OCI-LY7 (cell line): ENCODE data around the gene CASP4. TPM values are rescaled to one million over a fixed set of nuclear protein-coding genes. Genes with fewer than 3 reads are reported as not detected.

Source experiments
- BruUV-seq: library from RNA; stranded (reverse); fragments of 400-500 nt; replicated peaks from 2 replicates; lab custom pipeline; 2021; lab: Mats Ljungman, UMichigan
- CTCF ChIA-PET: fragments of 300-600 bp; sonication (Branson Sonifier 250); formaldehyde crosslinking; loops from one replicate; lab custom pipeline; 2022; ENCODE audit warnings: antibody characterized with exemption; ENCODE audit not compliant: unreplicated experiment; lab: Charles Lee
- POLR2A ChIA-PET: fragments of 300-600 bp; sonication (Branson Sonifier 250); formaldehyde crosslinking; loops from one replicate; lab custom pipeline; 2022; ENCODE audit warnings: antibody characterized with exemption; lab: Charles Lee
- DNase-seq: peaks from one replicate; pipeline ENCODE4 v3.0.0-alpha.2; 2015; ENCODE audit warnings: low spot score
- H2AFZ ChIP-seq: fragments of 200-600 bp; sonication (generic), shearing (Covaris generic); 2 replicates; pipeline ENCODE4 v1.6.1; 2014; ENCODE audit warnings: mild to moderate bottlenecking, antibody characterized with exemption, low read length, moderate library complexity
- H3K27ac ChIP-seq: fragments of 200-600 bp; sonication (generic); 2 replicates; pipeline ENCODE4 v1.5.1; 2014; ENCODE audit warnings: mixed run types, low read depth, mild to moderate bottlenecking, moderate library complexity, low read length, inconsistent platforms; ENCODE audit not compliant: poor library complexity, severe bottlenecking
- H3K36me3 ChIP-seq: fragments of 200-600 bp; sonication (generic); 2 replicates; pipeline ENCODE4 v1.6.1; 2014; ENCODE audit warnings: mild to moderate bottlenecking, antibody characterized with exemption, low read length, moderate library complexity, mixed read lengths; ENCODE audit not compliant: insufficient read depth
- H3K4me1 ChIP-seq: fragments of 200-600 bp; sonication (generic); 2 replicates; pipeline ENCODE4 v1.5.1; 2014; ENCODE audit warnings: mild to moderate bottlenecking, low read length; ENCODE audit not compliant: insufficient read depth, poor library complexity, severe bottlenecking
- H3K4me2 ChIP-seq: fragments of 200-600 bp; sonication (generic); 2 replicates; pipeline ENCODE4 v1.6.1; 2014; ENCODE audit warnings: mild to moderate bottlenecking, low read length
- H3K4me3 ChIP-seq: fragments of 200-600 bp; sonication (generic); 2 replicates; pipeline ENCODE4 v1.5.1; 2014; ENCODE audit warnings: mild to moderate bottlenecking, low read depth, low read length; ENCODE audit not compliant: poor library complexity, severe bottlenecking
- H3K79me2 ChIP-seq: fragments of 200-600 bp; sonication (generic); 2 replicates; pipeline ENCODE4 v1.6.1; 2016; ENCODE audit warnings: low read depth, mild to moderate bottlenecking, low read length, moderate library complexity, mixed read lengths; ENCODE audit not compliant: insufficient read depth
- H3K9me2 ChIP-seq: fragments of 200-600 bp; sonication (generic); 2 replicates; pipeline ENCODE4 v1.6.1; 2016; ENCODE audit warnings: mild to moderate bottlenecking, low read length, mixed read lengths; ENCODE audit not compliant: insufficient read depth
- H3K9me3 ChIP-seq: fragments of 200-600 bp; sonication (generic); 2 replicates; pipeline ENCODE4 v1.6.1; 2014; ENCODE audit warnings: mild to moderate bottlenecking, mixed run types, low read length, mixed read lengths
- H4K20me1 ChIP-seq: fragments of 200-600 bp; sonication (generic); 2 replicates; pipeline ENCODE4 v1.6.1; 2014; ENCODE audit warnings: mild to moderate bottlenecking, antibody characterized with exemption, low read length, moderate library complexity, mixed read lengths; ENCODE audit not compliant: insufficient read depth
- EZH2phosphoT487 ChIP-seq: fragments of 200-600 bp; sonication (generic); IDR thresholded peaks from 2 replicates; pipeline ENCODE4 v1.6.1; 2018; ENCODE audit warnings: low read depth, borderline replicate concordance, mild to moderate bottlenecking, mixed run types, antibody characterized with exemption, low read length, moderate library complexity, mixed read lengths
- intact Hi-C: fragments of 100-400 bp; cut with micrococcal nuclease; formaldehyde crosslinking; loops from one replicate; pipeline ENCODE4 v1.10.0; 2022; ENCODE audit not compliant: unreplicated experiment
- total RNA-seq, 2 experiments: library from RNA; depleted of rRNA in 1 of 2; stranded (reverse); fragments of >200 nt in 1 of 2; shearing (Covaris generic) in 1 of 2; gene quantifications; 2 replicates each; pipeline ENCODE4 v1.2.3, GENCODE V29; 2014 to 2022
- TF ChIP-seq, protein P1 (sequence below): fragments of 200-600 bp; sonication (generic); conservative IDR thresholded peaks from 2 replicates; pipeline ENCODE4 v1.5.1; 2014; ENCODE audit warnings: mild to moderate bottlenecking, antibody characterized with exemption, low read length, moderate library complexity, mixed read lengths

CASP4 gene
- total RNA-seq, 2 experiments from 2014 or later = 0.88 to 1.6 TPM

DNA sequence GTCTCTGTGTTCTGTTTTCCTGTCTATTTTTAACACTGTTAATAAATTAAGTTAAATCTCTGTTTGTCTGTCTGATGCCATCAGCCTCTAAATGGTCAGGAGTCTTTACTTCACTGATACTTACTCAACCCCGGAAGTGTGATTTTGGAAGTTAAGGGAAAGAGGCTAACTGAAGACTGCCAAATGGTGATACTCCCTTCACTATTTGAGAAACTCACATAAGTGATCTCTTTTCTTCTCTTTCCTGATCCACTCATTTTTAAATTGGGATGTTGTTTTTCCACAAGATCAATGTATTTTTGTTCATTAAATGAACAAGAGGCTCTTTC, 69.7 kb downstream of the CASP4 start:
- no TSS peak for BruUV-seq
- Histone ChIP-seq H2AFZ (no peak overlapping the region), H3K4me1 (no peaks in the 10 kb centered on the region), H3K36me3 (no peaks in the 10 kb centered on the region), H4K20me1 (no peaks in the 10 kb centered on the region), H3K9me2 (no peaks in the 10 kb centered on the region), H3K4me2 (no peak overlapping the region), H3K27ac (no peak overlapping the region), H3K9me3 (no peaks in the 10 kb centered on the region), H3K79me2 (no peaks in the 10 kb centered on the region), H3K4me3 (no peak overlapping the region)
- ChIA-PET CTCF (no interaction called here), POLR2A (interaction anchor here (0.7 kb wide), 1 partner anchor 35 kb away, joined by 3 read pairs; no protein-coding TSS in a partner anchor)
- intact Hi-C loops = no loop called here
- DNase-seq = no peak
- TF ChIP-seq, protein P1, sequence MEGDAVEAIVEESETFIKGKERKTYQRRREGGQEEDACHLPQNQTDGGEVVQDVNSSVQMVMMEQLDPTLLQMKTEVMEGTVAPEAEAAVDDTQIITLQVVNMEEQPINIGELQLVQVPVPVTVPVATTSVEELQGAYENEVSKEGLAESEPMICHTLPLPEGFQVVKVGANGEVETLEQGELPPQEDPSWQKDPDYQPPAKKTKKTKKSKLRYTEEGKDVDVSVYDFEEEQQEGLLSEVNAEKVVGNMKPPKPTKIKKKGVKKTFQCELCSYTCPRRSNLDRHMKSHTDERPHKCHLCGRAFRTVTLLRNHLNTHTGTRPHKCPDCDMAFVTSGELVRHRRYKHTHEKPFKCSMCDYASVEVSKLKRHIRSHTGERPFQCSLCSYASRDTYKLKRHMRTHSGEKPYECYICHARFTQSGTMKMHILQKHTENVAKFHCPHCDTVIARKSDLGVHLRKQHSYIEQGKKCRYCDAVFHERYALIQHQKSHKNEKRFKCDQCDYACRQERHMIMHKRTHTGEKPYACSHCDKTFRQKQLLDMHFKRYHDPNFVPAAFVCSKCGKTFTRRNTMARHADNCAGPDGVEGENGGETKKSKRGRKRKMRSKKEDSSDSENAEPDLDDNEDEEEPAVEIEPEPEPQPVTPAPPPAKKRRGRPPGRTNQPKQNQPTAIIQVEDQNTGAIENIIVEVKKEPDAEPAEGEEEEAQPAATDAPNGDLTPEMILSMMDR = no peak
- TF ChIP-seq EZH2phosphoT487 = no peak

DNA sequence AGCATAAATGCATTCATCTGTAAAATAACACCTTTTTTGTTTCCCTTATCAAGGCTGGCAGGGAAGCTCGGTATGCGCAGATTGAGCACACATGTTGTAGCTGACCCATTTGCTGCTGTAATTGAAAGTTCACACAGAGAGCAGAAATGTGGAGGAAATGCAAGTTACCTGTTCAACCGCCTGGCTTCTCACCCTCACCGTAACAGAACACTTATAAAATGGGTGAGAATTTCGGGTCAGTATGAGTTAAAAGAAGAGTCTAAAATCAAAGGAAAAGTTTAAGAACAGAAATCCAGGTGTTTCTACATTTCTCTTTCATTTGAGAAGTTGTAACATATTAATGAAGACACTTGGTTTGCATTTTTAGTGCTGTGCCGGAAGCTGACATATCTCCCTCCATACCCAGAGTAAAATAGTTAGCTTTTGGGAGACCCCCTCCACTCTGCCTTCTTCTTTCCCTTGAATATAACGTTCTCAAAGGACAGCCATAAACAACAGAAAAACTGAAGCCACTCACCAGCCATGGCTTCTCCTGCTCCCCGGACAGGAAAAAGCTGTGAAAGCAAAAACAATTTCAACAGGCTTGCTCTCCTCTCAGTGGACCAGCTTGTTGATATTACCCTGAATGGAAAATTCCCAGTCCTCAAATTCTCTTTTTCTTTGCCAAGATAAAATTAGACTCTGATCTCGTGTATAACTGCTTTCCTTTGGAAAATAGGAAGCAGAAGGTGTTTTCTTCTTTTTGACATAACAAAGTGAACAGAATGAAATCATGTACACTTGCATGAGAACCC, 70.3 kb downstream of the CASP4 start, which contains the start of gene CASP12:
CASP12 (minus strand) TSS at position 570 of the 794 bp plus-strand sequence.
- intact Hi-C loops = no loop called here
- no peaks in the 10 kb centered on the region for H4K20me1 ChIP-seq
- no peak for DNase-seq
- TF ChIP-seq EZH2phosphoT487 = no peak
- TF ChIP-seq, protein P1 = no peak
- no peak within 1 kb of the TSS for H3K27ac ChIP-seq
- H2AFZ ChIP-seq = no peak within 1 kb of the TSS
- H3K4me2 ChIP-seq = no peak within 1 kb of the TSS
- H3K9me3 ChIP-seq = no peaks in the 10 kb centered on the region
- BruUV-seq = no TSS peak
- H3K4me1 ChIP-seq = no peaks in the 10 kb centered on the region
- ChIA-PET POLR2A (interaction anchor here (0.7 kb wide), 1 partner anchor 35 kb away, joined by 3 read pairs; no protein-coding TSS in a partner anchor), CTCF (no interaction called here)
- H3K79me2 ChIP-seq = no peaks in the 10 kb centered on the region
- no peak within 1 kb of the TSS for H3K4me3 ChIP-seq
- H3K9me2 ChIP-seq = no peaks in the 10 kb centered on the region
- no peaks in the 10 kb centered on the region for H3K36me3 ChIP-seq

DNA sequence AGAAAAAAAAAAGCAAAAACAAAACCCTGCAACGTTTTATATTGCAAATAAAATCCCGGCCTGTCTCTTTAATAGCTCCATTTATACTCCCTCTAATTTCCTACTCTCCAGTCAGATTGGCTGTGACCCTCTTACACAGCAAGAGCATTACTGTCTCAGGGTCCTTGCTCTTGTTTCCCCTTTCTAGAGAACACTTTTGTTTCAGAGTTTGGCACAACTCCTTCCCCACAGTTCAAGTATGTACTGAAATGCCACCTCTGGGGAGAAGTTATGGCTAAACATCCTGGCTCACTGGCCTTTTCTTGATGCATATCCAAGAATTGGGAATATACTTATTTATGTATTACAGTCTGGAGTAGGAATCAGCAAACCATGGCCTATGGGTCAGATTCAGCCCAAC, 72.7 kb downstream of the CASP4 start:
- ChIA-PET CTCF (no interaction called here), POLR2A (no interaction called here)
- Histone ChIP-seq H3K9me3 (no peaks in the 10 kb centered on the region), H3K4me3 (no peak overlapping the region), H3K27ac (no peak overlapping the region), H3K79me2 (no peaks in the 10 kb centered on the region), H3K36me3 (no peaks in the 10 kb centered on the region), H2AFZ (no peak overlapping the region), H3K9me2 (no peaks in the 10 kb centered on the region), H4K20me1 (no peaks in the 10 kb centered on the region), H3K4me2 (no peak overlapping the region), H3K4me1 (no peaks in the 10 kb centered on the region)
- no TSS peak for BruUV-seq
- TF ChIP-seq, protein P1 = no peak
- no peak for TF ChIP-seq EZH2phosphoT487
- no peak for DNase-seq
- intact Hi-C loops = no loop called here
